Bladder microvascular endothelial cell (primary cell): ENCODE results near the gene FGF16. TPM values are rescaled to one million over a fixed set of nuclear protein-coding genes. Genes with fewer than 3 reads are reported as not detected.

Experiments used
- total RNA-seq: library from RNA; depleted of rRNA; stranded (reverse); fragments of >200 nt; gene quantifications from 2 replicates; pipeline ENCODE4 v1.2.3, GENCODE V29; 2014

FGF16 gene
- total RNA-seq, result 2.6 and 2.8 TPM in 2 replicates

DNA sequence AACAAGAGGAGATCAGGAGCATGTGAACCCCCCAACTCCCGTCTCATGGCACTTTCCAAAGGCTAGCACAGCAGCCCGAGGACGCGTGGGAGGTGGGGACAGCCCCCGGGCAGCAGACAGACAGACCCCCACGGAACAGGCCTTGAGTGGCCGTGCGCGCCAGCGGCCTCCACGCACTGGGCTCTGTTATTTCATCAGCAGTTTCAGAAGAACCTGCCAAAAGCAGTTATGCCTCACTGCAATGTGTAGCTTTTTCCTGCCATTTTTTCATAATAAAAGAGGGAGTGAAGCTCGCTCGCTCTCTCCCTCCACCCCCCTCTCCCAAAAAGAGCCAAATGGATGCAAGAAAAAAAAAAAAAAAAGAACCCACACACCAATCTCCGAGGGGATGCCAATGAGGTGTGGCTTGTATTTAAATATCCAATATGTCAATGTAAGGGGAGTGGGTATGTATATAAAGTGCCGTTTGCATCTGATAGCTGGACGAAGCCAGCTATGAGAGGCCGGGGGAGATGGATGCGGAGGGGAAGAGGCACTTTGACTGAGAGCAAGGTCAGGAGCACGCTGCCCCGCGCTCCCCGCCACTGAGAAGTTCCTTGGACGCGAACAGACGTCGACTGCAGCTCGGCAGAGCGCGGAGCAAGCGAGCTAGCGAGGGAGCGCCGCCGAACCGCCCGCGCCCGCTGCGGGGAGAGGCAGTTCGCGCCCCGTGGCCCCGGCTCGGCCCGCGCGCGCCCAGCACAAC, at the start of gene FGF16:
Gene FGF16 (plus strand): TSS at position 482 of the 745 bp plus-strand sequence. CDS start 286 bp downstream, outside the sequence.

